NCI-H510A (cell line): Measurements from ENCODE around the gene KCTD21.

Source experiments
- DNase-seq: peaks from one replicate; lab custom pipeline; 2025; lab: John Stamatoyannopoulos, UW

The KCTD21 gene

GRCh38 chr11:78219493-78220217 is 31.2 kb upstream of the KCTD21 start:
- no peak for DNase-seq

GRCh38 chr11:78218707-78219492 is 30.5 kb upstream of the KCTD21 start:
- no peak for DNase-seq

GRCh38 chr11:78217650-78218541 is 29.5 kb upstream of the KCTD21 start:
- no peak for DNase-seq

- DNase-seq, result no peak
These were observed 28.3 kb upstream of the KCTD21 start for GRCh38 chr11:78216571-78217287.

GRCh38 chr11:78216021-78216420 is 27.6 kb upstream of the KCTD21 start:
- no peak for DNase-seq

- DNase-seq, result no peak
These were observed 26.1 kb upstream of the KCTD21 start for GRCh38 chr11:78214331-78215194.

- DNase-seq, result no peak
These were observed 25.3 kb upstream of the KCTD21 start for GRCh38 chr11:78213526-78214330.

GRCh38 chr11:78212586-78213371 is 24.4 kb upstream of the KCTD21 start:
- DNase-seq, result no peak

- no peak for DNase-seq
These were observed 23.1 kb upstream of the KCTD21 start for GRCh38 chr11:78211565-78211964.

GRCh38 chr11:78210000-78210608 is 21.7 kb upstream of the KCTD21 start:
- no peak for DNase-seq

- DNase-seq, result no peak
These were observed 21.1 kb upstream of the KCTD21 start for GRCh38 chr11:78209478-78209877.

GRCh38 chr11:78208257-78209165 is 20.1 kb upstream of the KCTD21 start:
- no peak for DNase-seq

GRCh38 chr11:78207532-78208256 is 19.3 kb upstream of the KCTD21 start:
- DNase-seq, result no peak

GRCh38 chr11:78205691-78206090 is 17.3 kb upstream of the KCTD21 start:
- no peak for DNase-seq

GRCh38 chr11:78205256-78205655 is 16.8 kb upstream of the KCTD21 start:
- no peak for DNase-seq

GRCh38 chr11:78203184-78203583 is 14.8 kb upstream of the KCTD21 start:
- no peak for DNase-seq

GRCh38 chr11:78202733-78203167 is 14.3 kb upstream of the KCTD21 start:
- no peak for DNase-seq
